Amniotic epithelial cell (primary cell): ENCODE results near the gene ACSF3.
"Not testable (repeated sequence)": the region's sequence is repeated elsewhere in the genome, so short reads cannot be mapped to it uniquely, and the experiment has no call there.

Source experiments
- DNase-seq: peaks from one replicate; pipeline ENCODE4 v3.0.0-alpha.2; 2010; ENCODE audit warnings: low read depth

The ACSF3 gene

GRCh38 chr16:89073346-89074071 is 20.1 kb upstream of the ACSF3 start:
- DNase-seq: no peak

GRCh38 chr16:89074072-89074674 is 19.5 kb upstream of the ACSF3 start:
- DNase-seq: not testable (repeated sequence)

GRCh38 chr16:89074803-89075688 is 18.6 kb upstream of the ACSF3 start:
- no peak for DNase-seq

DNA sequence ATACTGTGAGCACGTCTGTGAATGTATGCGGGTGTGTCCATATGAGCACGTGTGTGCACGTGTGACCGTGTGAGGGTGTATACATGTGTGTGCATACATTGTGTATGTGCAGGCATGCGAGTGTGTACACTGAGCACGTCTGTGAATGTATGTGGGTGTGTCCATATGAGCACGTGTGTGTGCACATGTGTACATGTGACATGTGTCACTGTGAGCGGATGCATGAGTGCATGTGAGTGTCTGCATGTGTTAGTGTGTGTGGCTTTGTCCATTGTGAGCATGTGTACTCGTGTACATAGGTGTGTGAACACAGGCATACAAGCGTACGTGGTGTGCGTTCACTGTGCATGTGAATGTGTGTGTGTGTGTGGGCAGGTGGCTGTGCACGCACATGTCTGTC is 17.5 kb upstream of the ACSF3 start:
- no peak for DNase-seq

DNA sequence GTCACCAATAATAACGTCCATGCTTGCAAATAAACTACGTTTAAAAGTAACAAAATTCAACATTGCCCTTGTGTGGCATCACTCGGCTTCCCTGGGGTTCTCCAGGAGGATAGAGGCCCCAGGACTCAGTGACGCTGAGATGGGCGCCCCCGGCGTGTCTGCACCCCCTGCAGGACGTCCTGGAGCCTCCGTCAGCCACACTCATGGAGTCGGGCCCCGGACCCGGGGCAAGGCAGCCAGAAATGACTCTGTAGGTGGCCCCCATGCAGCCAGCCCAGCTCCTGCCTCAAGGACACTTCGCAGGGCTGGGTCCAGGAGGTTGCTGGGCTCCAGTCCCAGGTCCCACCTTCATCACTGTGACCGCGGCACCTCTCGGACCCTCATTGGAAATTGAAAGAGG is 16.6 kb upstream of the ACSF3 start:
- no peak for DNase-seq

GRCh38 chr16:89078172-89078571 is 15.5 kb upstream of the ACSF3 start:
- no peak for DNase-seq

- no peak for DNase-seq
Measured at GRCh38 chr16:89079434-89079980, 14.1 kb upstream of the ACSF3 start.

- DNase-seq: no peak
Measured at GRCh38 chr16:89080196-89080853, 13.3 kb upstream of the ACSF3 start.

DNA sequence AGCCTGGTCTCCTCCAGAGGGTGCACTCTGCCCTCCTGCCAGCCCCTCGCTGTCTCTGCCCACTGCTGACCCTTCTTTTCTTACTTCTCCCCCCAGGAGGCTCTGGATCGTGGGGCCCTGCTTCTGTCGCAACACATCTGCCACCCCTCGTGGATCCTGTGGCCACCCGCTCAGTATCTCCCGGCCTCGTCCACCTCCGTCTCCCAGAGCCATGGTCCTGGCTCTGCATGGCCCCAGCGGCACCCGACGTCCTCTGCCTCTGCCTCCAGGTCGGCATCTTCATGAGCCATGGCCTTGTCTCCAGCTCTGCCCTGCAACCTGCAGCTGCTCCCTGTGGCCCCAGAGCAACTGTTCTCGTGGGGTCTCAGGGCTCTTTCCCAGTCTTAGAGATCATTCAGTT is 12.1 kb upstream of the ACSF3 start:
- no peak for DNase-seq

- DNase-seq: no peak
Measured at GRCh38 chr16:89084411-89084810, 9.2 kb upstream of the ACSF3 start.

- no peak for DNase-seq
Measured at GRCh38 chr16:89084814-89085612, 8.6 kb upstream of the ACSF3 start.

- no peak for DNase-seq
Measured at GRCh38 chr16:89085755-89086154, 7.9 kb upstream of the ACSF3 start.

- DNase-seq: no peak
Measured at GRCh38 chr16:89087922-89088497, 5.6 kb upstream of the ACSF3 start.

DNA sequence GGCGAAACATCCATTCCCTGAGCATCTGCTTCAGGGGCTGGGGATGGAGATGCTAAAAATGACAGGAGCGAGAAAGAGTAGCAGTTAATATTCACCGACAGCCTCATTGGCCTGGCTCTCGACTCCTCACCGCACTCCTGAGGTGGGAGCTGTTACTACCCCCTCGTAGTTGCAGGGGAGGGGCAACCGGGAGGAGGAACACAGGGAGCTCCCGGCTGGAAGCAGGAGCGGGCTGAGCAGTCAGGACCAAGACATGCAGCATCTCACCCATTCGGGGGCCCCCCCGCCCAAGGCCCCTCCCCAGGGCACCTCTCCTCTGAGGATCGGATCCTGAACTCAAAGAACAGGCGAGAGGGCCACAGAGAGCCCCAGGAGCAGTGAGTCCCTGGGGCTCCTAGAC is 4.5 kb upstream of the ACSF3 start:
- no peak for DNase-seq

- DNase-seq: no peak
Measured at GRCh38 chr16:89090182-89090630, 3.4 kb upstream of the ACSF3 start.

DNA sequence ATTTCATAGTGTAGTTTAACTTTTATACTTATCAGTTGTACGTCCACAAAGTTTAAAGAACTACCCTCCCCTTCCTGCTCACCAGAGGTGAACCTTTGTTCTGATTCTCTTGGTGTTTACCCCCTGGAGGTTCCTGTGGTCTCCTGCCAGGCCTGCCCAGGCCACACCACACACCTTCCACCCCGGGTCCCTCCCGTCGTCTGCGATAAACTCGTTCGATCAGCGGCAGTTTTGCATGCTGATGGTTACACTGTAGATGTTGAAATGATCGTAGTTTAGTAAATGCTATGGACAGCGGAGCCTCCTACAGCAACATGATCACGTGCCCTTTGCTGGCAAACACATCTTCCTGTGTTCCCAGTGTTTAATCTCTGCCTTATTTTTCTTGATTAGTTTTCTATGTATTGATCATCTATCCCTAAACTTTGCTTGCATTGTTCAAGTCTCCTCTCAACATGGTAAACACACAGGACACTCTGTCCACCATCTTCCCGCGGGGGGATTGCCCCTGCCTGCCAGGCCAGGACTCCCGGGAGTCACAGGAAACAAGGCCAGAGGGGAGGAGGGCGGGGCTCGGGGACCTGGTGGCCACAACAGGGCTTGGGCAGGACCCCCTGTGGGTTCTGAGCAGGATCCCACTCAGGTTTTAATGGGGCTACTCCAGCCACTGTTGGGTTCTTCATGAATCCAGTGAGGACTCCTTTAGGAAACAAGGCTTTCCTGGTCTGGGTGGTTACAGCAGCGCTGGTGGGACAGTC is 2.8 kb upstream of the ACSF3 start:
- no peak for DNase-seq

- DNase-seq: no peak
Measured at GRCh38 chr16:89092013-89092412, 1.6 kb upstream of the ACSF3 start.

- not testable (repeated sequence) for DNase-seq
Measured at GRCh38 chr16:89093252-89093601, 425 bp upstream of the ACSF3 start.

DNA sequence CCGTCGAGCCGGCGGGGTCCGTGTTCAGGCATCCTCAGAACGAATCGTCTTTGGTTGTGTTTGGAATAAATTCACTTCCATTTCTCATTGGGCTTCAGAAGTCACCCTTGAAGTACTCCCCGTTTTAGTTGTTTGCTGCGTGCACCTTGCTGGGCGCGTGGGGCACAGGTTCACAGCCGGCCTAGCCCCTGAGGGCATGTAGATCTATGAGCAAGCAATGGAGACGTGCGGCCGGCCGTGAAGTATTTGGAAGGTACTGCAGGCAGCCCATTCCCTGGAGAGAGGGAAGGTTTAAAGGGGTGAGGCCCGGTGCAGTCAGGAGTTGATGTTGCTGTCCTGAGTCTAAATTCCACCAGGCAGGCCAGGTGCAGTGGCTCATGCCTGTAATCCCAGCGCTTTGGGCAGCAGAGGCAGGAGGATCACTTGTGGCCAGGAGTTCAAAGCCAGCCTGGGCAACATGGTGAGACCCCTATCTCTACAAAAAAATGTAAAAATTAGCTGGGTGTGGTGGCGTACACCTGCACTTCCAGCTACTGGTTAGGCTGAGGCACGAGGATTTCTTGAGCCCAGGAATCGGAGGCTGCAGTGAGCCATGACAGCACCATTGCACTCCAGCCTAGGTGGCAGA is 714 bp downstream of the ACSF3 start:
- DNase-seq: peak; percentile 9

GRCh38 chr16:89094880-89095258 is 1.2 kb downstream of the ACSF3 start:
- DNase-seq: no peak
